IMR-90 (cell line): ENCODE data around the gene MGAT5. TPM values are rescaled to one million over a fixed set of nuclear protein-coding genes. Genes with fewer than 3 reads are reported as not detected.

ENCODE experiments used
- ATAC-seq: fragments of 200-7000 bp; cut with Tn5 transposase; 2 replicates; pipeline ENCODE4 v1.9.1; 2020; ENCODE audit warnings: low read depth, mild to moderate bottlenecking, moderate library complexity
- BruUV-seq: library from RNA; stranded (reverse); fragments of 400-500 nt; replicated peaks from 2 replicates; lab custom pipeline; 2021; lab: Mats Ljungman, UMichigan
- CTCF ChIA-PET: fragments of 300-600 bp; formaldehyde crosslinking; extraction: SDS; loops from one replicate; lab custom pipeline; 2021; ENCODE audit warnings: antibody characterized with exemption; lab: Yijun Ruan, JAX
- POLR2A ChIA-PET: fragments of 300-600 bp; sonication (Branson Sonifier 250); formaldehyde crosslinking; loops from one replicate; lab custom pipeline; 2022; ENCODE audit warnings: antibody characterized with exemption; ENCODE audit not compliant: unreplicated experiment; lab: Charles Lee
- DNase-seq: peaks from one replicate; pipeline ENCODE4 v3.0.0; 2013
- H2AFZ ChIP-seq: replicated peaks from 2 replicates; pipeline ENCODE3; 2013; ENCODE audit warnings: low read length, mild to moderate bottlenecking; ENCODE audit not compliant: poor library complexity
- H2AK5ac ChIP-seq: 2 replicates; pipeline ENCODE4 v1.6.1; 2013; ENCODE audit warnings: low read depth, low read length, inconsistent platforms
- H2AK9ac ChIP-seq: replicated peaks from 2 replicates; pipeline ENCODE3; 2013; ENCODE audit warnings: mild to moderate bottlenecking, low read depth, low read length, moderate library complexity; ENCODE audit not compliant: poor library complexity
- H2BK120ac ChIP-seq: 2 replicates; pipeline ENCODE4 v1.6.1; 2013; ENCODE audit warnings: low read depth, low read length, inconsistent platforms
- H2BK15ac ChIP-seq: 3 replicates; pipeline ENCODE4 v1.6.1; 2013; ENCODE audit warnings: low read depth, low read length, inconsistent platforms
- H2BK20ac ChIP-seq: 2 replicates; pipeline ENCODE4 v1.6.1; 2013; ENCODE audit warnings: low read depth, mild to moderate bottlenecking, inconsistent platforms, low read length, moderate library complexity
- H2BK5ac ChIP-seq: 2 replicates; pipeline ENCODE4 v1.6.1; 2013; ENCODE audit warnings: mild to moderate bottlenecking, low read depth, low read length, inconsistent platforms; ENCODE audit not compliant: poor library complexity, severe bottlenecking
- H3K14ac ChIP-seq: replicated peaks from 2 replicates; pipeline ENCODE4 v1.6.1; 2013; ENCODE audit warnings: low read depth, low read length, inconsistent platforms
- H3K18ac ChIP-seq: 2 replicates; pipeline ENCODE4 v1.6.1; 2013; ENCODE audit warnings: low read depth, low read length, control low read depth
- H3K23ac ChIP-seq: 2 replicates; pipeline ENCODE4 v1.6.1; 2013; ENCODE audit warnings: low read depth, low read length, inconsistent platforms
- H3K27ac ChIP-seq: 2 replicates; pipeline ENCODE4 v1.5.1; 2013; ENCODE audit warnings: mild to moderate bottlenecking, control low read depth, low read length; ENCODE audit not compliant: insufficient read depth
- H3K27me3 ChIP-seq: 2 replicates; pipeline ENCODE4 v1.6.1; 2013; ENCODE audit warnings: low read length; ENCODE audit not compliant: control insufficient read depth, insufficient read depth
- H3K36me3 ChIP-seq: 2 replicates; pipeline ENCODE4 v1.6.1; 2013; ENCODE audit warnings: low read length, mixed read lengths; ENCODE audit not compliant: control insufficient read depth, insufficient read depth
- H3K4ac ChIP-seq: 2 replicates; pipeline ENCODE4 v1.6.1; 2013; ENCODE audit warnings: low read depth, low read length, inconsistent platforms
- H3K4me1 ChIP-seq: 2 replicates; pipeline ENCODE4 v1.6.1; 2013; ENCODE audit warnings: low read length, mixed read lengths; ENCODE audit not compliant: control insufficient read depth, insufficient read depth
- H3K4me2 ChIP-seq: 2 replicates; pipeline ENCODE4 v1.6.1; 2013; ENCODE audit warnings: low read depth, mild to moderate bottlenecking, control low read depth, low read length, moderate library complexity
- H3K4me3 ChIP-seq: 2 replicates; pipeline ENCODE4 v1.5.1; 2013; ENCODE audit warnings: low read depth, mild to moderate bottlenecking, control low read depth, low read length, moderate library complexity; ENCODE audit not compliant: insufficient read depth
- H3K56ac ChIP-seq: 2 replicates; pipeline ENCODE4 v1.6.1; 2013; ENCODE audit warnings: low read length, inconsistent platforms; ENCODE audit not compliant: insufficient read depth; ENCODE audit errors: extremely low read depth
- H3K79me1 ChIP-seq, 2 experiments: 2 replicates each; pipeline ENCODE4 v1.6.1; 2013; ENCODE audit warnings: low read length in 2 of 2, inconsistent platforms in 1 of 2, low read depth in 1 of 2
- H3K9ac ChIP-seq: 2 replicates; pipeline ENCODE4 v1.6.1; 2013; ENCODE audit warnings: low read depth, low read length, control low read depth
- H3K9me1 ChIP-seq: 2 replicates; pipeline ENCODE4 v1.6.1; 2013; ENCODE audit warnings: low read length, inconsistent platforms; ENCODE audit not compliant: insufficient read depth
- H3K9me3 ChIP-seq: 2 replicates; pipeline ENCODE4 v1.6.1; 2013; ENCODE audit warnings: low read length; ENCODE audit not compliant: control insufficient read depth, insufficient read depth
- H4K20me1 ChIP-seq: 2 replicates; pipeline ENCODE4 v1.6.1; 2013; ENCODE audit warnings: low read length, inconsistent platforms; ENCODE audit not compliant: insufficient read depth
- H4K5ac ChIP-seq: 2 replicates; pipeline ENCODE4 v1.6.1; 2013; ENCODE audit warnings: mild to moderate bottlenecking, low read depth, low read length, control low read depth
- H4K8ac ChIP-seq, 2 experiments: 2 replicates each; pipeline ENCODE4 v1.6.1; 2013; ENCODE audit warnings: low read depth in 2 of 2, low read length in 2 of 2, control low read depth in 1 of 2, inconsistent platforms in 1 of 2
- H4K91ac ChIP-seq: 2 replicates; pipeline ENCODE4 v1.6.1; 2013; ENCODE audit warnings: low read depth, low read length, inconsistent platforms; ENCODE audit not compliant: insufficient read depth
- FOS ChIP-seq: fragments of 150-350 bp; IDR thresholded peaks from 2 replicates; pipeline ENCODE4 v1.6.1; 2016; ENCODE audit warnings: low read depth, low read length
- POLR2A ChIP-seq: IDR thresholded peaks from 2 replicates; pipeline ENCODE4 v1.6.1; 2012; ENCODE audit warnings: mild to moderate bottlenecking, low read depth, low read length
- RAD21 ChIP-seq: IDR thresholded peaks from 2 replicates; pipeline ENCODE4 v1.6.1; 2012; ENCODE audit warnings: low read length, improper control_type of control experiment
- WGBS, 2 experiments: methylation state at CpG; one replicate each; pipeline versions ENCODE4 v1.1.5 to v1.1.7; 2013; ENCODE audit warnings: missing lambda C conversion rate in 2 of 2; ENCODE audit not compliant: insufficient read length in 1 of 2; ENCODE audit errors: extremely low coverage in 2 of 2; 5-methylcytosine and 5-hydroxymethylcytosine counted together
- dilution Hi-C: fragments of 300-500 bp; cut with HindIII; formaldehyde crosslinking; loops from one replicate; pipeline ENCODE4 v1.14.3; 2018; ENCODE audit warnings: low sequenced_read_pairs; ENCODE audit not compliant: unreplicated experiment
- in situ Hi-C: fragments of 300-500 bp; cut with MboI; formaldehyde crosslinking; loops from 3 replicates; pipeline ENCODE4 v1.14.3; 2019; ENCODE audit warnings: low sequenced_read_pairs, inconsistent platforms, mixed read lengths
- intact Hi-C: fragments of 100-400 bp; cut with micrococcal nuclease; formaldehyde crosslinking; loops from 2 replicates; pipeline ENCODE4 v1.10.0; 2022
- polyA plus RNA-seq, 3 experiments: library from polyadenylated mRNA; depleted of rRNA; stranded (reverse); fragments of >200 nt; gene quantifications; 2 replicates each; pipeline ENCODE4 v1.2.3, GENCODE V29; 2012; ENCODE audit warnings: low replicate concordance in 1 of 3
- total RNA-seq: library from RNA; depleted of rRNA; stranded (reverse); fragments of >200 nt; gene quantifications from 2 replicates; pipeline ENCODE4 v1.2.3, GENCODE V29; 2012

MGAT5 gene
- total and polyA plus RNA-seq, 2 of the 4 experiments (the other 2 are of a cell fraction): 22.9 to 59.9 TPM

GRCh38 chr2:134490559-134490958 is 236.7 kb downstream of the MGAT5 start:
- ATAC-seq: no peak
- ChIA-PET POLR2A (no interaction called here), CTCF (no interaction called here)
- Histone ChIP-seq H4K91ac (no peak overlapping the region), H3K9ac (no peak overlapping the region), H3K14ac (no peak overlapping the region), H3K4me2 (no peak overlapping the region), H3K18ac (no peak overlapping the region), H3K23ac (no peak overlapping the region), H3K4ac (no peak overlapping the region), H3K27me3 (peaks cover 33% of the 10 kb centered on the region), H3K79me1 (no peaks in the 10 kb centered on the region), H2AK9ac (no peak overlapping the region), H2BK15ac (no peak overlapping the region), H2BK20ac (no peak overlapping the region), H3K4me1 (no peaks in the 10 kb centered on the region), H4K5ac (no peak overlapping the region), H2BK5ac (no peak overlapping the region), H3K9me3 (no peaks in the 10 kb centered on the region), H3K36me3 (no peaks in the 10 kb centered on the region), H2AFZ (no peak overlapping the region), H4K20me1 (no peaks in the 10 kb centered on the region), H3K56ac (no peak overlapping the region), H3K27ac (no peak overlapping the region), H3K9me1 (no peaks in the 10 kb centered on the region), H4K8ac (no peak overlapping the region), H3K4me3 (no peak overlapping the region), H2AK5ac (no peak overlapping the region), H2BK120ac (no peak overlapping the region)
- no CpG with 5 or more reads among the region's 4 CpGs for WGBS, 2 experiments
- dilution Hi-C loops: no loop called here
- DNase-seq: no peak
- intact Hi-C loops: no loop called here
- no TSS peak for BruUV-seq
- TF ChIP-seq FOS: no peak
- TF ChIP-seq RAD21: no peak
- TF ChIP-seq POLR2A: no peak
- in situ Hi-C loops: no loop called here
